Retinal pigment epithelial cell (primary cell): Measurements from ENCODE around the gene FAF1.

ENCODE experiments used
- DNase-seq: peaks from one replicate; pipeline ENCODE4 v3.0.0-alpha.2; 2010; ENCODE audit warnings: low read depth
- H3K4me3 ChIP-seq: 2 replicates; pipeline ENCODE4 v1.5.1; 2011; ENCODE audit warnings: mild to moderate bottlenecking, low read length, control low read depth, moderate library complexity
- TF ChIP-seq, protein P1 (sequence below): conservative IDR thresholded peaks from 2 replicates; pipeline ENCODE4 v1.5.1; 2011; ENCODE audit warnings: low read depth, low read length, control low read depth, inconsistent platforms

FAF1 gene

DNA sequence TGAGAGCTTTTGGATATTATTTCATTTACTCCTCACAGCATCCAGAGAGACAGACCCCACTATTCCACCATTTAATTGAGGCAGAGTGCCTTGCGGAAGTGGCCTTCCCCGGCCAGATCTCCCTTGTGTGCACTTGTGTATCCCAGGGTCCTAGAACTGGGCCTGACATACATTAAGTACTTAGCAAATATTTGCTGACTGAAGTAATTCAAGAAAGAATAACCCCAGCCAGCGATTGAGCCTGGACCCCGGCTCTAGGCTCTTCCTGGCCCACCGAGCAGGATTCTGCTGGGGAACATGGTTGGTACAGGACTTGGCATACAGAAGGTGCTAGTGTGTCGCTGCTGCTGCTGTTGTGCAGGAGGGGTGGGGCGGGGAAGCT is 545.2 kb downstream of the FAF1 start:
- no peak overlapping the region for H3K4me3 ChIP-seq
- TF ChIP-seq, protein P1, sequence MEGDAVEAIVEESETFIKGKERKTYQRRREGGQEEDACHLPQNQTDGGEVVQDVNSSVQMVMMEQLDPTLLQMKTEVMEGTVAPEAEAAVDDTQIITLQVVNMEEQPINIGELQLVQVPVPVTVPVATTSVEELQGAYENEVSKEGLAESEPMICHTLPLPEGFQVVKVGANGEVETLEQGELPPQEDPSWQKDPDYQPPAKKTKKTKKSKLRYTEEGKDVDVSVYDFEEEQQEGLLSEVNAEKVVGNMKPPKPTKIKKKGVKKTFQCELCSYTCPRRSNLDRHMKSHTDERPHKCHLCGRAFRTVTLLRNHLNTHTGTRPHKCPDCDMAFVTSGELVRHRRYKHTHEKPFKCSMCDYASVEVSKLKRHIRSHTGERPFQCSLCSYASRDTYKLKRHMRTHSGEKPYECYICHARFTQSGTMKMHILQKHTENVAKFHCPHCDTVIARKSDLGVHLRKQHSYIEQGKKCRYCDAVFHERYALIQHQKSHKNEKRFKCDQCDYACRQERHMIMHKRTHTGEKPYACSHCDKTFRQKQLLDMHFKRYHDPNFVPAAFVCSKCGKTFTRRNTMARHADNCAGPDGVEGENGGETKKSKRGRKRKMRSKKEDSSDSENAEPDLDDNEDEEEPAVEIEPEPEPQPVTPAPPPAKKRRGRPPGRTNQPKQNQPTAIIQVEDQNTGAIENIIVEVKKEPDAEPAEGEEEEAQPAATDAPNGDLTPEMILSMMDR, result no peak

DNA sequence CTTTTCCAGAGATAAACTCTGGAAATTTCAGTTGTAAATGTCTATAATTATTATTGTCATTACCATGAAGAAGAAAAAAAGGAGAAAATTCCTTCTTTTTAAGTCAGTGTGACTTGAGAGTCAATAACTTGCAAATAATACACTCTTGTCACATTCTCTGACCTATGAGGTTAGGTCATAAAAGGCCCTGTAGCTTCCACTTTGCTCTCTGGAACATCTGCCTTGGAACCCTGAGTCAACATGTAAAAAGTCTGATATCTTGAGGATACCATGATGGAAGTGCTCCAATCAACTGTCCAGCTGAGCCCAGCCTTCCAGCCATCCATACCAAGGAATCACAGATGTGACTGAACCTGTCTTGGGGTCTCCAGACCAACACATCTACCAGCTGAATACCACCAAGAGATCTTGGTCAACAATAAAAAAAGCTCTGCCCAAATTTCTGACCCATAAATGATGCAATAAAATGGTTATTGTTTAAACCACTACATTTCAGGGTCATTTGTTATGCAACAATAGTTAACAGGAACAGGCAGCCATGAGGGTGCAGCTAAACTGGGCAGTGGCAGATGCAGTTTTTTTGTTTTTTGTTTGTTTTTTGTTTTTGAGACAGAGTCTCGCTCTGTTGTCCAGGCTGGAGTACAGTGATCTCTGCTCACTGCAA is 547.1 kb downstream of the FAF1 start:
- TF ChIP-seq, protein P1, result no peak
- DNase-seq, result no peak
- no peak overlapping the region for H3K4me3 ChIP-seq

More for the DNA sequence above, 545.2 kb downstream of the FAF1 start:
- no peak for DNase-seq

DNA sequence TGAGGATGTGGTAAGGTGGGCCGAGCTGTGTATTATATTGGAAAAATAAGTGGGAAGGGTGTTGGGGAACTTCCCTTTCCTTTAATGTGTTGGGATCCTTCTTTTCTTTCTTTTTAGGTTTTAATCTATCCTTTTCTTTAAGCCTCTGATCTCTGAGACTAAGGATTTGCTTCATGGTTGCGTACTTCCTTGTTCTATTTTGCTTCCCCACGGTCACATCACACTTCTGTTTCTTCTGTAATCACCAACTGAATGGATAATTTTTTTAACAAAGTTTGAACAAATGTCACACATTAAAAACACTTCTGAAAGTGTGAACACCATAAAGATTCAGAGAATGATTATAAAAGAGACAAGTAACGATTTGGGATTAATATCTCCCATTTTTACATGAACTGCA is 554.3 kb downstream of the FAF1 start:
- DNase-seq, result no peak
- TF ChIP-seq, protein P1, result no peak
- H3K4me3 ChIP-seq, result no peak overlapping the region

DNA sequence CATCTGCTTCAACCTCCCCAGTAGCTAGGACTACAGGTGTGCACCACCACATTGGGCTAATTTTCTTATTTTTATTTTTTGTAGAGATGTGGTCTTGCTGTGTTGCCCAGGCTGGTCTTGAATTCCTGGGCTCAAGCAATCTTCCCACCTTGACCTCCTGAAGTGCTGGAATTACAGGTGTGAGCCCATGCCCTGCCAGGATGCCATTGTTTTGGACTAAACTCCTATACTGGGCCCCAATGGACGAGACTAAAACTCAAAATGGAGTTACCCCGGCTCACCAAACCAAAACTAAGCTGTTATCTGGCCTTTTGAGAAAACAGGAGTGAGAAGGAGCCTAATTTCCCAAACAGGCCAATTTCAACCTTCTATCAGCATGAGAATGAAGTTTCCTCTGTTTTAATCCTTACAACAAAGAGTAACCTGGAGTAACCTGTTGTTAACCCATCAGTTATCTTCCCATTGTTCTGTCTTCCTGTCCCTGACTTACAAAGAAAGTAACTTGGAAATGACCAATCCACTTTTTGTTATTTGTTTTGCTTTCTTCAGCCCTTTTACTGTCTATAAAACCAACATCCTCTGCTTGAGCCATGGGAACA is 566.4 kb downstream of the FAF1 start:
- no peak for DNase-seq
- TF ChIP-seq, protein P1, result no peak
- no peak overlapping the region for H3K4me3 ChIP-seq
